WTC11 (cell line): Measurements from ENCODE around the gene ZNF780A. TPM values are rescaled to one million over a fixed set of nuclear protein-coding genes. Genes with fewer than 3 reads are reported as not detected.

Source experiments
- ATAC-seq: fragments of 200-7000 bp; cut with Tn5 transposase; 2 replicates; pipeline ENCODE4 v1.10.0; 2021; ENCODE audit warnings: mild to moderate bottlenecking, moderate library complexity
- CTCF ChIA-PET: fragments of 300-600 bp; sonication (Branson Sonifier 250); formaldehyde crosslinking; loops from one replicate; lab custom pipeline; 2021; ENCODE audit warnings: antibody characterized with exemption; lab: Charles Lee
- POLR2A ChIA-PET: fragments of 350-600 bp; sonication (Branson Sonifier 250); formaldehyde crosslinking; loops from one replicate; lab custom pipeline; 2021; ENCODE audit warnings: antibody characterized with exemption; lab: Charles Lee
- DNase-seq: peaks from one replicate; pipeline ENCODE4 v3.0.0; 2021; ENCODE audit warnings: low spot score
- H3K27ac Mint-ChIP-seq: 2 replicates; pipeline ENCODE4 v1.8.0; 2021; ENCODE audit warnings: mixed read lengths
- H3K27me3 Mint-ChIP-seq: 2 replicates; pipeline ENCODE4 v1.8.0; 2021; ENCODE audit warnings: low read depth, mild to moderate bottlenecking, moderate library complexity, mixed read lengths
- H3K36me3 Mint-ChIP-seq: 2 replicates; pipeline ENCODE4 v1.8.0; 2021; ENCODE audit warnings: mixed read lengths
- H3K4me1 Mint-ChIP-seq: 2 replicates; pipeline ENCODE4 v1.8.0; 2022; ENCODE audit warnings: mixed read lengths
- H3K4me3 Mint-ChIP-seq: 2 replicates; pipeline ENCODE4 v1.8.0; 2021; ENCODE audit warnings: mild to moderate bottlenecking, moderate library complexity, mixed read lengths
- H3K9me3 Mint-ChIP-seq: 2 replicates; pipeline ENCODE4 v1.8.0; 2021; ENCODE audit warnings: mixed read lengths
- ATF2 ChIP-seq: sonication (generic); formaldehyde crosslinking; IDR thresholded peaks from 2 replicates; pipeline ENCODE4 v1.8.1; 2022; ENCODE audit warnings: low read depth, missing genetic modification reagents, borderline replicate concordance
- CBFB ChIP-seq: sonication (generic); formaldehyde crosslinking; IDR thresholded peaks from 2 replicates; pipeline ENCODE4 v1.8.1; 2022; ENCODE audit warnings: mild to moderate bottlenecking, low read depth, missing genetic modification reagents
- CDX4 ChIP-seq: fragments of 250-450 bp; sonication (Bioruptor Pico); IDR thresholded peaks from 2 replicates; pipeline ENCODE4 v1.9.0; 2021; ENCODE audit warnings: moderate library complexity, mild to moderate bottlenecking, inconsistent platforms, borderline replicate concordance
- CREB1 ChIP-seq: sonication (generic); formaldehyde crosslinking; IDR thresholded peaks from 2 replicates; pipeline ENCODE4 v1.8.0; 2023; ENCODE audit warnings: mild to moderate bottlenecking, missing genetic modification reagents
- EMX1 ChIP-seq: fragments of 250-450 bp; sonication (Bioruptor Pico); IDR thresholded peaks from 2 replicates; pipeline ENCODE4 v1.8.0; 2021; ENCODE audit warnings: mild to moderate bottlenecking
- FOXK1 ChIP-seq: sonication (generic); formaldehyde crosslinking; IDR thresholded peaks from 2 replicates; pipeline ENCODE4 v1.8.0; 2022; ENCODE audit warnings: mild to moderate bottlenecking, moderate library complexity, missing genetic modification reagents
- FOXP4 ChIP-seq: sonication (generic); formaldehyde crosslinking; IDR thresholded peaks from 2 replicates; pipeline ENCODE4 v1.8.0; 2022; ENCODE audit warnings: mild to moderate bottlenecking, missing genetic modification reagents
- GRHL2 ChIP-seq: fragments of 250-450 bp; sonication (Bioruptor Pico); IDR thresholded peaks from 2 replicates; pipeline ENCODE4 v1.8.0; 2022; ENCODE audit warnings: mild to moderate bottlenecking, moderate library complexity; ENCODE audit not compliant: insufficient replicate concordance, severe bottlenecking
- HMGA2 ChIP-seq: fragments of 250-450 bp; sonication (Bioruptor Pico); IDR thresholded peaks from 2 replicates; pipeline ENCODE4 v1.4.0; 2021; ENCODE audit warnings: mild to moderate bottlenecking, moderate library complexity
- IRF2 ChIP-seq: sonication (generic); formaldehyde crosslinking; IDR thresholded peaks from 2 replicates; pipeline ENCODE4 v1.8.0; 2022; ENCODE audit warnings: low read depth, missing genetic modification reagents, borderline replicate concordance
- NFE2L1 ChIP-seq: sonication (generic); formaldehyde crosslinking; IDR thresholded peaks from 2 replicates; pipeline ENCODE4 v1.8.1; 2023; ENCODE audit warnings: missing genetic modification reagents
- OVOL2 ChIP-seq: fragments of 250-450 bp; sonication (Bioruptor Pico); IDR thresholded peaks from 2 replicates; pipeline ENCODE4 v1.9.0; 2021; ENCODE audit warnings: mild to moderate bottlenecking, borderline replicate concordance
- PRDM15 ChIP-seq: sonication (generic); formaldehyde crosslinking; IDR thresholded peaks from 2 replicates; pipeline ENCODE4 v1.8.0; 2022; ENCODE audit warnings: missing genetic modification reagents
- RELA ChIP-seq: sonication (generic); formaldehyde crosslinking; IDR thresholded peaks from 2 replicates; pipeline ENCODE4 v1.8.1; 2022; ENCODE audit warnings: missing genetic modification reagents, mild to moderate bottlenecking, borderline replicate concordance
- STAT6 ChIP-seq: sonication (generic); formaldehyde crosslinking; conservative IDR thresholded peaks from 2 replicates; pipeline ENCODE4 v1.8.1; 2023; ENCODE audit warnings: mild to moderate bottlenecking, low read depth, missing genetic modification reagents, moderate library complexity
- TEAD4 ChIP-seq: sonication (generic); formaldehyde crosslinking; IDR thresholded peaks from 2 replicates; pipeline ENCODE4 v1.8.0; 2022; ENCODE audit warnings: mild to moderate bottlenecking, missing genetic modification reagents
- ZMAT4 ChIP-seq: fragments of 250-450 bp; sonication (Bioruptor Pico); IDR thresholded peaks from 2 replicates; pipeline ENCODE4 v1.9.0; 2021; ENCODE audit warnings: mild to moderate bottlenecking
- ZNF416 ChIP-seq: fragments of 250-450 bp; sonication (Bioruptor Pico); IDR thresholded peaks from 2 replicates; pipeline ENCODE4 v1.9.0; 2021; ENCODE audit warnings: mild to moderate bottlenecking, inconsistent platforms
- ZNF423 ChIP-seq: fragments of 250-450 bp; sonication (Bioruptor Pico); IDR thresholded peaks from 2 replicates; pipeline ENCODE4 v2.1.2; 2022; ENCODE audit warnings: mild to moderate bottlenecking, moderate library complexity
- ZNF512 ChIP-seq: sonication (generic); formaldehyde crosslinking; IDR thresholded peaks from 2 replicates; pipeline ENCODE4 v1.8.1; 2022; ENCODE audit warnings: missing genetic modification reagents, borderline replicate concordance
- total RNA-seq: library from RNA; stranded (reverse); gene quantifications from 3 replicates; pipeline ENCODE4 v1.2.3, GENCODE V29; 2021

The ZNF780A gene
- total RNA-seq, 1 experiment from 2014 or later, result 14.5 TPM

GRCh38 chr19:40070058-40070457, 20.7 kb downstream of the ZNF780A start (continued):
- TF ChIP-seq PRDM15 (CRISPR knock-in tag) (no peak), TEAD4 (CRISPR knock-in tag) (no peak), HMGA2 (CRISPR knock-in tag) (no peak), ZMAT4 (no peak), CDX4 (CRISPR knock-in tag) (no peak), ZNF416 (CRISPR knock-in tag) (no peak)
- TF ChIP-seq, all 79 proteins: peak for 0

- peaks cover 51% of the 10 kb centered on the region for H3K9me3 Mint-ChIP-seq
- H3K36me3 Mint-ChIP-seq, result peaks cover 9% of the 10 kb centered on the region
- DNase-seq (no peak), ATAC-seq (no peak)
- POLR2A ChIA-PET, result no interaction called here
- CTCF ChIA-PET, result no interaction called here
- H3K4me3 Mint-ChIP-seq, result no peak overlapping the region
- H3K27ac Mint-ChIP-seq, result no peak overlapping the region
- peaks cover 8% of the 10 kb centered on the region for H3K4me1 Mint-ChIP-seq
- peaks cover 27% of the 10 kb centered on the region for H3K27me3 Mint-ChIP-seq
- TF ChIP-seq FOXP4 (CRISPR knock-in tag) (no peak), CREB1 (CRISPR knock-in tag) (no peak), ZNF512 (CRISPR knock-in tag) (no peak), OVOL2 (CRISPR knock-in tag) (no peak), FOXK1 (CRISPR knock-in tag) (no peak), IRF2 (no peak), RELA (CRISPR knock-in tag) (no peak), GRHL2 (no peak), EMX1 (CRISPR knock-in tag) (no peak), NFE2L1 (CRISPR knock-in tag) (no peak), STAT6 (CRISPR knock-in tag) (no peak), CBFB (no peak), ATF2 (CRISPR knock-in tag) (no peak), ZNF416 (CRISPR knock-in tag) (no peak), ZNF423 (CRISPR knock-in tag) (no peak)
These were observed 31.1 kb downstream of the ZNF780A start for GRCh38 chr19:40059624-40060023.
